Measurements from ENCODE around the gene STPG3. TPM values are rescaled to one million over a fixed set of nuclear protein-coding genes. Genes with fewer than 3 reads are reported as not detected.

STPG3 gene
- total and polyA plus RNA-seq, 2 of the 13 experiments (the other 11 are each of a cell fraction or from before 2014, with no cell fraction given), result not detected

DNA sequence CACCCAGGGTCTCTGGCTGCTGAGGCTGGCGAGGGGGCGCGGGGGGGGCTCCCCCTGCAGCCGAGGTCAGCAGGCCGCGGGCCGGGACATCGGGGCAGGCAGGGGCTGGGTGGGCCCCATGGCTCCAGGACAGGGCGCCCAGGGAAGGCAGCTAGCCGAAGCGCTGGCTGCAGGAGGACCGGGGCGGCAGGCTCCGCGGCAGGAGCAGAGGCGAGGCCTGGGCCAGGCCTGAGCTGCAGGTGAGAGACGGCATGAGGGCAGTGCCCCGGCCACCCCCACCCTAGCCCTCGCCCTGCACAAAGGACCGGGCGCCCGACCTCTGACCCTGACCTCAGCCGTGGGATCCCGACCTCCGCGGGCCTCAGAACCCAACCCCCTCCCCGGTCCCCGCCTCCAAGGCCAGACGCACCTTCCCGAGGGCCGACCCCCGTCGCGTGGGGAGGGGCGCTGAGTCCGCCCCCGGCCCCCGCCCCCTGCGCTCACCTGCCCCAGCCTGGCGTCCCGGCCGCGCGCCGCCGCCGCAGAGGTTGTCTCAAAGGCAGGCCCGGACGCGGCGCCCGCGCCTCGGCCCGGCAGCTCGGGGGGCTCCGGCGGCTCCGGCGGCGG lies 29.5 kb upstream of the STPG3 start (continued):
- TF ChIP-seq, protein P1, sequence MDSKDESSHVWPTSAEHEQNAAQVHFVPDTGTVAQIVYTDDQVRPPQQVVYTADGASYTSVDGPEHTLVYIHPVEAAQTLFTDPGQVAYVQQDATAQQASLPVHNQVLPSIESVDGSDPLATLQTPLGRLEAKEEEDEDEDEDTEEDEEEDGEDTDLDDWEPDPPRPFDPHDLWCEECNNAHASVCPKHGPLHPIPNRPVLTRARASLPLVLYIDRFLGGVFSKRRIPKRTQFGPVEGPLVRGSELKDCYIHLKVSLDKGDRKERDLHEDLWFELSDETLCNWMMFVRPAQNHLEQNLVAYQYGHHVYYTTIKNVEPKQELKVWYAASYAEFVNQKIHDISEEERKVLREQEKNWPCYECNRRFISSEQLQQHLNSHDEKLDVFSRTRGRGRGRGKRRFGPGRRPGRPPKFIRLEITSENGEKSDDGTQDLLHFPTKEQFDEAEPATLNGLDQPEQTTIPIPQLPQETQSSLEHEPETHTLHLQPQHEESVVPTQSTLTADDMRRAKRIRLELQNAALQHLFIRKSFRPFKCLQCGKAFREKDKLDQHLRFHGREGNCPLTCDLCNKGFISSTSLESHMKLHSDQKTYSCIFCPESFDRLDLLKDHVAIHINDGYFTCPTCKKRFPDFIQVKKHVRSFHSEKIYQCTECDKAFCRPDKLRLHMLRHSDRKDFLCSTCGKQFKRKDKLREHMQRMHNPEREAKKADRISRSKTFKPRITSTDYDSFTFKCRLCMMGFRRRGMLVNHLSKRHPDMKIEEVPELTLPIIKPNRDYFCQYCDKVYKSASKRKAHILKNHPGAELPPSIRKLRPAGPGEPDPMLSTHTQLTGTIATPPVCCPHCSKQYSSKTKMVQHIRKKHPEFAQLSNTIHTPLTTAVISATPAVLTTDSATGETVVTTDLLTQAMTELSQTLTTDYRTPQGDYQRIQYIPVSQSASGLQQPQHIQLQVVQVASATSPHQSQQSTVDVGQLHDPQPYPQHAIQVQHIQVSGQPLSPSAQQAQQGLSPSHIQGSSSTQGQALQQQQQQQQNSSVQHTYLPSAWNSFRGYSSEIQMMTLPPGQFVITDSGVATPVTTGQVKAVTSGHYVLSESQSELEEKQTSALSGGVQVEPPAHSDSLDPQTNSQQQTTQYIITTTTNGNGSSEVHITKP (CRISPR knock-in tag; IDR thresholded peaks at IDR 0.05; ENCODE audit: low read depth), result no peak
- TF ChIP-seq PAXIP1 (CRISPR knock-in tag; conservative IDR thresholded peaks at IDR 0.05) (peak; percentile 55), SNRNP70 (IDR thresholded peaks at IDR 0.05; ENCODE audit: low read depth, low read length) (no peak), MIER3 (CRISPR knock-in tag; IDR thresholded peaks at IDR 0.05; ENCODE audit: borderline replicate concordance) (no peak), ZMYM3 (CRISPR knock-in tag; IDR thresholded peaks at IDR 0.05) (no peak), CREM (IDR thresholded peaks at IDR 0.05) (no peak), CREM (CRISPR knock-in tag; IDR thresholded peaks at IDR 0.05) (no peak), ZNF224 (CRISPR knock-in tag; IDR thresholded peaks at IDR 0.05) (no peak), ZNF550 (CRISPR knock-in tag; IDR thresholded peaks at IDR 0.05; ENCODE audit: borderline replicate concordance) (no peak), PAF1 (CRISPR knock-in tag; IDR thresholded peaks at IDR 0.05) (no peak), FOSL2 (CRISPR knock-in tag; IDR thresholded peaks at IDR 0.05) (no peak), ARNT2 (CRISPR knock-in tag; IDR thresholded peaks at IDR 0.05; ENCODE audit: low read depth) (peak; percentile 24; the same call in 1 of the 2 replicates), RERE (CRISPR knock-in tag; IDR thresholded peaks at IDR 0.05; ENCODE audit: low read depth) (no peak), NCOR1 (IDR thresholded peaks at IDR 0.05; ENCODE audit: borderline replicate concordance, low read length) (no peak), PHF21A (CRISPR knock-in tag; IDR thresholded peaks at IDR 0.05) (no peak), ZNF670 (CRISPR knock-in tag; IDR thresholded peaks at IDR 0.05; ENCODE audit: borderline replicate concordance) (no peak)
- TF ChIP-seq, protein P2, sequence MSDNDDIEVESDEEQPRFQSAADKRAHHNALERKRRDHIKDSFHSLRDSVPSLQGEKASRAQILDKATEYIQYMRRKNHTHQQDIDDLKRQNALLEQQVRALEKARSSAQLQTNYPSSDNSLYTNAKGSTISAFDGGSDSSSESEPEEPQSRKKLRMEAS (IDR thresholded peaks at IDR 0.05), result no peak

Measured in HepG2 (cell line).